HCT116 (cell line): ENCODE results near the gene C3orf70. TPM values are rescaled to one million over a fixed set of nuclear protein-coding genes. Genes with fewer than 3 reads are reported as not detected.

Source experiments
- ATAC-seq: fragments of 200-7000 bp; cut with Tn5 transposase; 2 replicates; pipeline ENCODE4 v1.9.1; 2020; ENCODE audit warnings: mild to moderate bottlenecking, moderate library complexity
- BruUV-seq: library from RNA; stranded (reverse); fragments of 400-500 nt; replicated peaks from 2 replicates; lab custom pipeline; 2021; lab: Mats Ljungman, UMichigan
- CTCF ChIA-PET: fragments of 300-600 bp; sonication (Branson Sonifier 250); formaldehyde crosslinking; loops from one replicate; lab custom pipeline; 2021; ENCODE audit warnings: antibody characterized with exemption; lab: Charles Lee
- POLR2A ChIA-PET: fragments of 300-600, 350-600 bp; sonication (Branson Sonifier 250); formaldehyde crosslinking; loops from one replicate; lab custom pipeline; 2021; ENCODE audit warnings: antibody characterized with exemption; lab: Charles Lee
- RAD21 ChIA-PET, 2 experiments: fragments of 300-600 bp; sonication (Branson Sonifier 250); formaldehyde crosslinking; loops; one replicate each; lab custom pipeline; 2023; ENCODE audit warnings: low total read pairs in 2 of 2; ENCODE audit not compliant: uncharacterized antibody in 2 of 2, unreplicated experiment in 2 of 2, low non-redundant PET in 1 of 2; lab: Charles Lee
- DNase-seq: peaks from one replicate; pipeline ENCODE4 v3.0.0-alpha.2; 2010; ENCODE audit warnings: low read depth, low spot score
- H2AFZ ChIP-seq: fragments of 200-600 bp; shearing (Covaris generic), sonication (generic); 2 replicates; pipeline ENCODE4 v1.6.1; 2017; ENCODE audit warnings: low read depth, mixed run types, mixed read lengths, antibody characterized with exemption, low read length; ENCODE audit not compliant: poor library complexity, severe bottlenecking
- H3K27ac ChIP-seq: 2 replicates; pipeline ENCODE4 v1.5.1; 2012; ENCODE audit warnings: low read depth, low read length
- H3K27me3 ChIP-seq: fragments of 200-600 bp; sonication (generic); 2 replicates; pipeline ENCODE4 v1.6.1; 2016; ENCODE audit warnings: mixed run types, low read length, mixed read lengths; ENCODE audit not compliant: insufficient read depth
- H3K36me3 ChIP-seq, 2 experiments: fragments of 200-500 bp in 1 of 2; fragments of 200-600 bp in 1 of 2; sonication (Bioruptor generic) in 1 of 2; sonication (generic) in 1 of 2; 2 replicates each; pipeline versions ENCODE4 v1.5.1 to v1.6.1; 2014 to 2016; ENCODE audit warnings: low read length in 2 of 2, inconsistent platforms in 1 of 2, mixed read lengths in 1 of 2, mixed run types in 1 of 2; ENCODE audit not compliant: insufficient read depth in 2 of 2, control insufficient read depth in 1 of 2
- H3K4me1 ChIP-seq, 2 experiments: fragments of 200-600 bp in 1 of 2; sonication (generic) in 1 of 2; 2 replicates each; pipeline versions ENCODE4 v1.5.1 to v1.6.1; 2012 to 2017; ENCODE audit warnings: low read length in 2 of 2, inconsistent platforms in 1 of 2, mild to moderate bottlenecking in 1 of 2, mixed read lengths in 1 of 2, mixed run types in 1 of 2, moderate library complexity in 1 of 2; ENCODE audit not compliant: insufficient read depth in 2 of 2, control insufficient read depth in 1 of 2
- H3K4me2 ChIP-seq: fragments of 200-600 bp; sonication (generic); 2 replicates; pipeline ENCODE4 v1.6.1; 2017; ENCODE audit warnings: mixed run types, low read length, mixed read lengths
- H3K4me3 ChIP-seq, 2 experiments: fragments of 200-600 bp in 1 of 2; sonication (generic) in 1 of 2; replicated peaks in 1 of 2; 2 replicates each; pipeline ENCODE4 v1.5.1; 2011 to 2016; ENCODE audit warnings: low read length in 2 of 2, control low read depth in 1 of 2, low read depth in 1 of 2, mild to moderate bottlenecking in 1 of 2, mixed read lengths in 1 of 2, mixed run types in 1 of 2
- H3K79me2 ChIP-seq: fragments of 200-600 bp; sonication (generic); 2 replicates; pipeline ENCODE4 v1.6.1; 2017; ENCODE audit warnings: mild to moderate bottlenecking, mixed run types, low read length, moderate library complexity, mixed read lengths; ENCODE audit not compliant: insufficient read depth
- H3K9ac ChIP-seq: fragments of 200-600 bp; sonication (generic); 2 replicates; pipeline ENCODE4 v1.6.1; 2016; ENCODE audit warnings: low read length, mixed read lengths
- H3K9me2 ChIP-seq: fragments of 200-600 bp; sonication (generic), shearing (Covaris generic); 2 replicates; pipeline ENCODE4 v1.6.1; 2017; ENCODE audit warnings: mixed run types, mild to moderate bottlenecking, moderate library complexity; ENCODE audit not compliant: insufficient read depth
- H3K9me3 ChIP-seq, 2 experiments: fragments of 200-500 bp in 1 of 2; fragments of 200-600 bp in 1 of 2; sonication (Bioruptor generic) in 1 of 2; sonication (generic) in 1 of 2; 2 replicates each; pipeline ENCODE4 v1.6.1; 2014 to 2017; ENCODE audit warnings: low read length in 2 of 2, mixed read lengths in 2 of 2, inconsistent platforms in 1 of 2, low read depth in 1 of 2, mild to moderate bottlenecking in 1 of 2, mixed run types in 1 of 2, moderate library complexity in 1 of 2; ENCODE audit not compliant: control insufficient read depth in 1 of 2, insufficient read depth in 1 of 2
- H4K20me1 ChIP-seq: fragments of 200-600 bp; sonication (generic), shearing (Covaris generic); 2 replicates; pipeline ENCODE4 v1.6.1; 2017; ENCODE audit warnings: mixed run types, mild to moderate bottlenecking, moderate library complexity; ENCODE audit not compliant: insufficient read depth
- CBX3 ChIP-seq: IDR thresholded peaks from 2 replicates; pipeline ENCODE4 v1.6.1; 2012; ENCODE audit warnings: low read depth
- CEBPB ChIP-seq: IDR thresholded peaks from 2 replicates; pipeline ENCODE4 v1.6.1; 2012; ENCODE audit warnings: low read depth
- CTCF ChIP-seq, 3 experiments: fragments of 200-600 bp in 1 of 3; sonication (generic) in 1 of 3; IDR thresholded peaks in 2 of 3; conservative IDR thresholded peaks in 1 of 3; 2 replicates each; pipeline ENCODE4 v1.5.1; 2012 to 2017; ENCODE audit warnings: low read depth in 2 of 3, low read length in 2 of 3, antibody characterized with exemption in 1 of 3, borderline replicate concordance in 1 of 3, control low read depth in 1 of 3, mild to moderate bottlenecking in 1 of 3, mixed read lengths in 1 of 3, mixed run types in 1 of 3, moderate library complexity in 1 of 3; ENCODE audit not compliant: insufficient read depth in 1 of 3
- EGR1 ChIP-seq: IDR thresholded peaks from 2 replicates; pipeline ENCODE4 v1.6.1; 2012; ENCODE audit warnings: low read depth
- ELF1 ChIP-seq: IDR thresholded peaks from 2 replicates; pipeline ENCODE4 v1.6.1; 2012; ENCODE audit warnings: low read depth, borderline replicate concordance
- EZH2phosphoT487 ChIP-seq: fragments of 200-600 bp; IDR thresholded peaks from 2 replicates; pipeline ENCODE4 v1.6.1; 2018; ENCODE audit warnings: antibody characterized with exemption, borderline replicate concordance
- FOSL1 ChIP-seq: IDR thresholded peaks from 2 replicates; pipeline ENCODE4 v1.6.1; 2012; ENCODE audit warnings: low read depth
- JUND ChIP-seq: IDR thresholded peaks from 2 replicates; pipeline ENCODE4 v1.6.1; 2012
- POLR2A ChIP-seq: IDR thresholded peaks from 2 replicates; pipeline ENCODE4 v1.7.0; 2011; ENCODE audit warnings: borderline replicate concordance; ENCODE audit not compliant: insufficient read depth, insufficient read length; ENCODE audit errors: extremely low read depth
- POLR2AphosphoS5 ChIP-seq: IDR thresholded peaks from 2 replicates; pipeline ENCODE4 v1.6.1; 2011; ENCODE audit warnings: mild to moderate bottlenecking, low read depth, low read length, moderate library complexity
- RAD21 ChIP-seq: IDR thresholded peaks from 2 replicates; pipeline ENCODE4 v1.6.1; 2012; ENCODE audit warnings: low read depth, mild to moderate bottlenecking
- SP1 ChIP-seq: IDR thresholded peaks from 2 replicates; pipeline ENCODE4 v1.6.1; 2012; ENCODE audit warnings: low read depth
- SRF ChIP-seq: IDR thresholded peaks from 2 replicates; pipeline ENCODE4 v1.6.1; 2012; ENCODE audit warnings: low read depth
- TCF7L2 ChIP-seq: IDR thresholded peaks from 2 replicates; pipeline ENCODE4 v1.7.0; 2011; ENCODE audit warnings: borderline replicate concordance, inconsistent platforms; ENCODE audit not compliant: insufficient read depth, insufficient read length; ENCODE audit errors: extremely low read depth
- YY1 ChIP-seq: IDR thresholded peaks from 2 replicates; pipeline ENCODE4 v1.6.1; 2011; ENCODE audit warnings: low read length, low read depth, moderate library complexity, mild to moderate bottlenecking; ENCODE audit not compliant: insufficient replicate concordance; ENCODE audit errors: extremely low read depth
- ZBTB33 ChIP-seq: IDR thresholded peaks from 2 replicates; pipeline ENCODE4 v1.6.1; 2011; ENCODE audit warnings: mild to moderate bottlenecking, low read length, moderate library complexity; ENCODE audit not compliant: insufficient replicate concordance; ENCODE audit errors: extremely low read depth
- ZFX ChIP-seq: fragments of 450-650 bp; IDR thresholded peaks from 2 replicates; pipeline ENCODE4 v1.6.1; 2017
- intact Hi-C: fragments of 100-400 bp; cut with micrococcal nuclease; formaldehyde crosslinking; loops from 2 replicates; pipeline ENCODE4 v1.10.0; 2022
- total RNA-seq: library from RNA; stranded (reverse); gene quantifications from one replicate; pipeline ENCODE4 v1.2.1, GENCODE V29; 2021; ENCODE audit not compliant: unreplicated experiment

The C3orf70 gene
- total RNA-seq, 1 experiment from 2014 or later: not detected

- RAD21 ChIA-PET: no interaction called here
- H2AFZ ChIP-seq: no peak overlapping the region
- no peak overlapping the region for H3K27ac ChIP-seq
- no peak overlapping the region for H3K9ac ChIP-seq
- CTCF ChIA-PET: no interaction called here
- POLR2A ChIA-PET: no interaction called here
- H3K4me1 ChIP-seq: no peaks in the 10 kb centered on the region
- no peaks in the 10 kb centered on the region for H3K36me3 ChIP-seq
- H3K79me2 ChIP-seq: no peaks in the 10 kb centered on the region
- TF ChIP-seq POLR2A (no peak), CBX3 (no peak), POLR2AphosphoS5 (no peak), ZBTB33 (no peak), ELF1 (no peak), YY1 (no peak), JUND (no peak), CTCF (IDR thresholded peaks at IDR 0.05 in 2 of 3, conservative IDR thresholded peaks at IDR 0.05 in 1 of 3; ENCODE audit: borderline replicate concordance in 1 of 3, insufficient read depth in 1 of 3, low read depth in 2 of 3, low read length in 2 of 3) (no peak), SRF (no peak), TCF7L2 (no peak), ZFX (no peak), SP1 (no peak), EGR1 (no peak), CEBPB (no peak), EZH2phosphoT487 (no peak), RAD21 (no peak), FOSL1 (no peak)
- no peaks in the 10 kb centered on the region for H3K9me3 ChIP-seq
- no peaks in the 10 kb centered on the region for H3K27me3 ChIP-seq
- H3K4me2 ChIP-seq: no peak overlapping the region
- intact Hi-C loops: no loop called here
- no peak for DNase-seq
- H3K4me3 ChIP-seq: no peak overlapping the region
- H3K9me2 ChIP-seq: no peaks in the 10 kb centered on the region
- ATAC-seq: no peak
- no peaks in the 10 kb centered on the region for H4K20me1 ChIP-seq
- BruUV-seq: no TSS peak
Observed at GRCh38 chr3:185164428-185165217, 11.8 kb upstream of the C3orf70 start.
